IPS-11a (cell line): Measurements from ENCODE around the gene TCHH.

Source experiments
- H3K4me3 ChIP-seq: one replicate; pipeline ENCODE4 v1.5.1; 2013; ENCODE audit warnings: low read depth, low read length, control low read depth

Gene TCHH

DNA sequence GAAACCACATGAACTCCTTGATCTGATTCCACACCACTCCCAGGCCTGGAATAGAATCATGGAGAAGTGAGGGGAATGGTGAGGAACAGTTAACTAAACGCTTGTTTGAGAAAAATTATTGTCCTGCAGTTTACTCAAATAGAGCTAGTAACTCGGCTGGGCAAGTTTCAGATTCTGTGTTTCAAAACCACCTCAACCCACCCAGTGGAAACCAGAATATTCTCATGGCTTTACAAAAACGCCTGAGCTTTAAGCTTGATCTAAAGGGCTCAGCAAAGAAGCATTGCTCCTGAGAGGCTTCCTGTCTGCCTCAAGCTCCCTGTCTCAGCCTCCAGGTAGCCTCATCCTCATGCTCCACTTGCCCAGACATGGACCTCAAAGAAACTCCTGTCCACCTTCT lies 42.9 kb downstream of the TCHH start:
- no peak overlapping the region for H3K4me3 ChIP-seq

DNA sequence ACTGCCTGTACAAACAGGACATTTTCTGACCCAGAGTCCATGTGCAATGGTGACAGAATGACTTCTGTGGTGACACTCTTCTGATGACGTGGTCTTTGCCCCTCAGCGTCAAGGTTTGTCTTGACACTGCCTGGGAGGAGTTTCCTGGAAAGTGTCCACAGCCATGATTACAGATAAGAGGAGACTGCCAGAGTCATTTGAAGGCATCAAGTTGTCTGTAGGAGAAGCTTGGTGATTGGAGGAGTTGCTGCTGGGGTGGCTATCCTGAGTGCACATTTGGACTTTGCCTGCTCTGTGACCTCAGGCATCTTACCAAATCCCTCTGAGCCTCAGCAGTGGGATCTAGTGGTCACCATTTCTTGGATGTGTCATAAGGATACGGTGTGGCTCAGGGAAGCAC lies 44.1 kb downstream of the TCHH start:
- no peak overlapping the region for H3K4me3 ChIP-seq

GRCh38 chr1:152067929-152068328 lies 47.3 kb downstream of the TCHH start:
- H3K4me3 ChIP-seq, result no peak overlapping the region

DNA sequence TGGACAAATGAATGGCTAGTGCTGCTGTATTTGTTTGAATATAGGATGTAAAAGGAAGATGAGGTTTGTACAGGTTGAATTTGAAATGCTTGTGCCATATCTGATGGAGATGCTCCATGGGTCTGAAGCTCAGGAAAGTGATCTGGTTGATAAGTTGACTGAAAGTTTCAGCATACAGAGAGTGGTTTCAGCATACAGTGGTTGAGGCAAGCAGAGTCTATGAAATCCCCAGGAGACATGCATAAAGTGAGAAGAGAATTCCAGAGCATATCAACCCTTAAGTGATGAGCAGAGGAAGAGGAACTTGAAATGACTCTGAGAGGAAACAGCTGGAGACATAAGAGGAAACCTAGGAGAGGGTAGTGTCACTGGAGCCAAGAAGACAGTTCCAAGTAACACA lies 48.1 kb downstream of the TCHH start:
- no peak overlapping the region for H3K4me3 ChIP-seq

- no peak overlapping the region for H3K4me3 ChIP-seq
These were observed 53.3 kb downstream of the TCHH start for GRCh38 chr1:152061952-152062351.
